Stimulated activated naive CD4-positive, alpha-beta T cell (primary cell): Measurements from ENCODE around the gene IQCF6.
"Not testable (repeated sequence)": the region's sequence is repeated elsewhere in the genome, so short reads cannot be mapped to it uniquely, and the experiment has no call there.

Source experiments
- DNase-seq, 6 experiments: peaks; one replicate each; lab custom pipeline; 2025; lab: John Stamatoyannopoulos, UW

Gene IQCF6

GRCh38 chr3:51779137-51779536, at the start of gene IQCF6:
IQCF6 (minus strand) TSS chr3:51779237; CDS start chr3:51779224, 13 bp downstream.
- DNase-seq: no peak

GRCh38 chr3:51828297-51828696, 49.3 kb upstream of the IQCF6 start:
- no peak for DNase-seq

GRCh38 chr3:51819709-51820406, 40.8 kb upstream of the IQCF6 start:
- DNase-seq: no peak

- no peak for DNase-seq
These were observed 40.1 kb upstream of the IQCF6 start for GRCh38 chr3:51819151-51819550.

GRCh38 chr3:51817375-51817774, 38.3 kb upstream of the IQCF6 start:
- DNase-seq: no peak

- DNase-seq: no peak
These were observed 37.7 kb upstream of the IQCF6 start for GRCh38 chr3:51816723-51817122.

- DNase-seq: no peak
These were observed 36.6 kb upstream of the IQCF6 start for GRCh38 chr3:51815614-51816013.

GRCh38 chr3:51814034-51814433, 35.0 kb upstream of the IQCF6 start:
- no peak for DNase-seq

- DNase-seq: no peak
These were observed 34.5 kb upstream of the IQCF6 start for GRCh38 chr3:51813539-51813938.

GRCh38 chr3:51808934-51809333, 29.9 kb upstream of the IQCF6 start:
- DNase-seq: no peak

- DNase-seq: no peak
These were observed 23.2 kb upstream of the IQCF6 start for GRCh38 chr3:51802106-51802703.

GRCh38 chr3:51800750-51801125, 21.7 kb upstream of the IQCF6 start:
- no peak for DNase-seq

- peak in 3 of 6 experiments; percentile 40 to 63 (median 62) for DNase-seq
These were observed 21.1 kb upstream of the IQCF6 start for GRCh38 chr3:51799879-51800749.

- DNase-seq: no peak
These were observed 19.4 kb upstream of the IQCF6 start for GRCh38 chr3:51798411-51798963.

GRCh38 chr3:51796854-51797253, 17.8 kb upstream of the IQCF6 start:
- no peak for DNase-seq

GRCh38 chr3:51794206-51794605, 15.2 kb upstream of the IQCF6 start:
- no peak for DNase-seq

- DNase-seq: no peak
These were observed 13.2 kb upstream of the IQCF6 start for GRCh38 chr3:51792206-51792605.

GRCh38 chr3:51789437-51789836, 10.4 kb upstream of the IQCF6 start:
- no peak for DNase-seq

GRCh38 chr3:51787576-51787975, 8.5 kb upstream of the IQCF6 start:
- not testable (repeated sequence) for DNase-seq

- DNase-seq: no peak
These were observed 7.2 kb upstream of the IQCF6 start for GRCh38 chr3:51786267-51786666.

GRCh38 chr3:51778554-51778953, 483 bp downstream of the IQCF6 start:
- DNase-seq: no peak

- no peak for DNase-seq
These were observed 1.1 kb downstream of the IQCF6 start for GRCh38 chr3:51777985-51778384.
